HEK293T (cell line): ENCODE data around the gene FNDC11.

Experiments
- HDGF ChIP-seq: fragments of 450-650 bp; IDR thresholded peaks from 2 replicates; pipeline ENCODE4 v1.6.1; 2017; ENCODE audit warnings: antibody characterized with exemption, borderline replicate concordance
- LEF1 ChIP-seq: fragments of 450-650 bp; IDR thresholded peaks from 2 replicates; pipeline ENCODE4 v1.6.1; 2017; ENCODE audit warnings: mild to moderate bottlenecking, borderline replicate concordance
- NFRKB ChIP-seq: fragments of 450-650 bp; IDR thresholded peaks from 2 replicates; pipeline ENCODE4 v1.6.1; 2016; ENCODE audit warnings: mild to moderate bottlenecking, moderate library complexity
- SP1 ChIP-seq: fragments of 450-650 bp; IDR thresholded peaks from 2 replicates; pipeline ENCODE4 v1.6.1; 2017
- SUZ12 ChIP-seq: fragments of 450-650 bp; IDR thresholded peaks from 2 replicates; pipeline ENCODE4 v1.6.1; 2016; ENCODE audit warnings: mild to moderate bottlenecking

- TF ChIP-seq SUZ12 (no peak), NFRKB (no peak), SP1 (no peak), HDGF (no peak), LEF1 (no peak)
Measured at GRCh38 chr20:63530788-63531160, 23.2 kb upstream of the FNDC11 start.
